Effector memory CD4-positive, alpha-beta T cell (primary cell): Measurements from ENCODE around the gene COG6.
A peak's percentile ranks its signal among the peaks of the same experiment; 100 is the strongest.

Experiments
- DNase-seq, 3 donors: peaks; one replicate each; pipeline ENCODE4 v3.0.0-alpha.2; 2020
- H3K27ac ChIP-seq: 2 replicates; pipeline ENCODE4 v1.7.0; 2013; ENCODE audit warnings: mild to moderate bottlenecking, low read length, moderate library complexity; ENCODE audit not compliant: insufficient read depth, poor library complexity, severe bottlenecking
- H3K27me3 ChIP-seq: replicated peaks from 2 replicates; pipeline ENCODE4 v1.7.0; 2013; ENCODE audit warnings: mild to moderate bottlenecking, low read length; ENCODE audit not compliant: insufficient read depth, control insufficient read depth, poor library complexity, severe bottlenecking
- H3K36me3 ChIP-seq: 2 replicates; pipeline ENCODE4 v1.7.0; 2013; ENCODE audit warnings: mild to moderate bottlenecking, low read length, moderate library complexity; ENCODE audit not compliant: control insufficient read depth, insufficient read depth
- H3K4me1 ChIP-seq: 2 replicates; pipeline ENCODE4 v1.7.0; 2013; ENCODE audit warnings: low read length, mild to moderate bottlenecking; ENCODE audit not compliant: control insufficient read depth, insufficient read depth, poor library complexity, severe bottlenecking
- H3K4me3 ChIP-seq: 2 replicates; pipeline ENCODE4 v1.7.0; 2013; ENCODE audit warnings: low read length, low read depth, mild to moderate bottlenecking; ENCODE audit not compliant: insufficient read depth, poor library complexity, severe bottlenecking
- H3K9me3 ChIP-seq: 2 replicates; pipeline ENCODE4 v1.7.0; 2013; ENCODE audit warnings: mild to moderate bottlenecking, low read length, moderate library complexity; ENCODE audit not compliant: control insufficient read depth

The COG6 gene

DNA sequence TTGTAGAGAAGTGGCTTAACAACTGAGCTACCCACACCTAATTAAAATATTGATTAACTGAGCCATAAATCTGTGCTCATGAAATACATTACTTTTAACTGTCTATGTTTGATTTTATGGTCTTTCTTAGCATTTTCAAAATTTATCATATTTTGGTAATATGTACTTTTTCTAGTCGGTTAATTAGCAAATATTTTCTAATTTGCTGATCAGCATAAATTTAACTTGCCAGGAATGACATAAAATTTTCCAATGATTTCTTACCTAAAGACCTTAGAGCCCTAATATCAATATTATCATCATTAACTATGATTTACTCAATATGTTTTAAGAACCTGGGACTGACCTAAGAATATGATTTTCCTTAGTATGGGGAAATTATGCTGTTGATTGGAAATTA, 19.9 kb upstream of the COG6 start:
- Histone ChIP-seq H3K27ac (no peak overlapping the region), H3K27me3 (no peaks in the 10 kb centered on the region), H3K4me1 (no peaks in the 10 kb centered on the region), H3K4me3 (no peak overlapping the region), H3K9me3 (peaks cover 6% of the 10 kb centered on the region), H3K36me3 (no peaks in the 10 kb centered on the region)
- DNase-seq: no peak

DNA sequence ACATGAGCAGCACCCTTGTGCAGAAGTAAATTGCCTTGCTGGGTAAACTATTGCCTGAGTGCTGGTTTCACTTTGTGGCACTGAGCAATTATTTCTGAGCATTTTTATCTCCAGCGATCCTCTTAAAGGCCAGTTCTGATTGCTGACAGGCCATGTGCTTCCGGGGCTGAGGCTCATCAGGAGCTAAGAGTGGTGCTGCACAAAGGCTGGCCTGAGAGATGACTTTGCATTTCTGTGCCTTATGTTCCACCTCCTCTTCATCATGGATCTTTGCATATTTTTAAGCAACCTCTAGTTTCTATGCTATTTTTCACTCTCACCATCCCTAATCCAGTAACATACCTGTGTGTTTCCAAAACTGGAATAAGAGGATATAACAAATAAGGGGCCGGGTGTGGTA, 17.6 kb upstream of the COG6 start:
- H3K27me3 ChIP-seq: no peaks in the 10 kb centered on the region
- H3K4me1 ChIP-seq: no peaks in the 10 kb centered on the region
- H3K4me3 ChIP-seq: no peak overlapping the region
- no peaks in the 10 kb centered on the region for H3K36me3 ChIP-seq
- DNase-seq: no peak
- no peak overlapping the region for H3K27ac ChIP-seq
- no peaks in the 10 kb centered on the region for H3K9me3 ChIP-seq

- Histone ChIP-seq H3K36me3 (no peaks in the 10 kb centered on the region), H3K27ac (no peak overlapping the region), H3K27me3 (no peaks in the 10 kb centered on the region), H3K4me3 (no peak overlapping the region), H3K4me1 (no peaks in the 10 kb centered on the region), H3K9me3 (no peaks in the 10 kb centered on the region)
- DNase-seq: no peak
Observed at GRCh38 chr13:39641645-39642044, 13.8 kb upstream of the COG6 start.

- Histone ChIP-seq H3K4me1 (no peaks in the 10 kb centered on the region), H3K9me3 (no peaks in the 10 kb centered on the region), H3K27ac (no peak overlapping the region), H3K27me3 (no peaks in the 10 kb centered on the region), H3K4me3 (no peak overlapping the region), H3K36me3 (no peaks in the 10 kb centered on the region)
- no peak for DNase-seq
Observed at GRCh38 chr13:39646122-39646521, 9.3 kb upstream of the COG6 start.

- Histone ChIP-seq H3K27me3 (no peaks in the 10 kb centered on the region), H3K9me3 (no peaks in the 10 kb centered on the region), H3K4me3 (peak overlapping the region; percentile 97), H3K36me3 (no peaks in the 10 kb centered on the region), H3K27ac (peak overlapping the region; percentile 76), H3K4me1 (no peaks in the 10 kb centered on the region)
- no peak for DNase-seq
Observed at GRCh38 chr13:39655041-39655568, 357 bp upstream of the COG6 start.

GRCh38 chr13:39656325-39656677, 839 bp downstream of the COG6 start:
- DNase-seq: no peak
- H3K27ac ChIP-seq: peak overlapping the region; percentile 76

GRCh38 chr13:39663508-39663907, 8.0 kb downstream of the COG6 start:
- Histone ChIP-seq H3K9me3 (no peaks in the 10 kb centered on the region), H3K27ac (no peak overlapping the region), H3K27me3 (no peaks in the 10 kb centered on the region), H3K4me1 (no peaks in the 10 kb centered on the region), H3K36me3 (no peaks in the 10 kb centered on the region), H3K4me3 (no peak overlapping the region)
- no peak for DNase-seq

More at GRCh38 chr13:39656325-39656677, 839 bp downstream of the COG6 start:
- H3K4me3 ChIP-seq: peak overlapping the region; percentile 97
- H3K27me3 ChIP-seq: no peaks in the 10 kb centered on the region
- H3K36me3 ChIP-seq: no peaks in the 10 kb centered on the region
- H3K4me1 ChIP-seq: no peaks in the 10 kb centered on the region
- no peaks in the 10 kb centered on the region for H3K9me3 ChIP-seq

DNA sequence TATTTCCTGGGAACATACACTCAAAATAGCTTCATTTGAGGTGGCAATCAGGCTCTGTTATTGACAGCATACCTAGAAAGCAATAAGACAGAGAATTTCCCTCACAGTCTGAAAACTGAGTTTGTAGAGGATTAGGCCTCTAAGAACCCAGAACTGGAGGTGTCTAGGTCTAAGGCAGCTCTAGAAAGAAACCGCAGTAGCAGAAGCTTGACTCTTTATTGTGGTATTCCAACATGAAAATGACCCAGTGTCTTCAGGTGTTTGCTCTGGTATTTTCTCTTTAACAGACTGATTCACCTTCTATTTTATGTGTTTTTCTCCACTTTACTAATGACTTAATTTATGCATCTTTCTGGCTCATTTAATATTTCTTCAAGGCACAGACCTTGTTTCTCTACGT, 8.5 kb downstream of the COG6 start:
- Histone ChIP-seq H3K36me3 (no peaks in the 10 kb centered on the region), H3K9me3 (no peaks in the 10 kb centered on the region), H3K4me3 (no peak overlapping the region), H3K27me3 (no peaks in the 10 kb centered on the region), H3K4me1 (no peaks in the 10 kb centered on the region), H3K27ac (no peak overlapping the region)
- DNase-seq: no peak

GRCh38 chr13:39665763-39666162, 10.3 kb downstream of the COG6 start:
- no peak for DNase-seq
- H3K9me3 ChIP-seq: no peaks in the 10 kb centered on the region
- no peaks in the 10 kb centered on the region for H3K27me3 ChIP-seq
- H3K4me3 ChIP-seq: no peak overlapping the region
- no peaks in the 10 kb centered on the region for H3K4me1 ChIP-seq
- H3K36me3 ChIP-seq: no peaks in the 10 kb centered on the region
- no peak overlapping the region for H3K27ac ChIP-seq

DNA sequence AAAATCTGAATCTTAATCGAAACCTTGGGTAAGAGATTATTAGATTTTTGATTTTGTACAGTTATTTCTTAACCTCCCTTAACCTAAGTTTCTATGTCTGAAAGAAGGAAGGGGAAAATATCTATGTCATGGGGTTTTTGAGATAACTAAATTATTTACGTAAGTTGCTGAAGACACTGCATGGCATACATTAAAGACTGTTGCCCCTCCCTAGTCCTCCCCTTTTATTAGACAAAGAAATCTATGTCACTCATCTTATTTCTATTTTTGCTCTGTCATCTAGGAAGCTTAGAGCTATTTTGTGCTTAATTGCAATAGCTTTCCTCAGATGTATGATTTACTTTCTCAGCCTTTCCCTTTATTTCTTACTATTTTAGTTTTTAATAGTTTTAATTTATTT, 15.0 kb downstream of the COG6 start:
- Histone ChIP-seq H3K9me3 (no peaks in the 10 kb centered on the region), H3K4me1 (no peaks in the 10 kb centered on the region), H3K36me3 (no peaks in the 10 kb centered on the region), H3K27me3 (no peaks in the 10 kb centered on the region), H3K4me3 (no peak overlapping the region), H3K27ac (no peak overlapping the region)
- no peak for DNase-seq
